HEK293T (cell line): ENCODE data around the gene CA5A.
"Not testable (repeated sequence)": the region's sequence is repeated elsewhere in the genome, so short reads cannot be mapped to it uniquely, and the experiment has no call there.

Experiments used
- CTCF ChIA-PET: fragments of 350-600 bp; formaldehyde crosslinking; extraction: SDS; loops from one replicate; lab custom pipeline; 2021; ENCODE audit warnings: antibody characterized with exemption, inconsistent platforms; lab: Yijun Ruan, JAX
- POLR2A ChIA-PET: fragments of 350-600 bp; formaldehyde crosslinking; extraction: SDS; loops from one replicate; lab custom pipeline; 2020; ENCODE audit warnings: antibody characterized with exemption, inconsistent platforms; lab: Yijun Ruan, JAX
- DNase-seq: peaks from one replicate; pipeline ENCODE4 v3.0.0; 2012; ENCODE audit warnings: mixed read lengths; ENCODE audit errors: extremely low spot score
- ARNT ChIP-seq: fragments of 450-650 bp; IDR thresholded peaks from 2 replicates; pipeline ENCODE4 v1.6.1; 2017; ENCODE audit warnings: mild to moderate bottlenecking
- BHLHE40 ChIP-seq: fragments of 450-650 bp; IDR thresholded peaks from 2 replicates; pipeline ENCODE4 v1.6.1; 2016; ENCODE audit warnings: mild to moderate bottlenecking, moderate library complexity, borderline replicate concordance
- CTBP1 ChIP-seq: fragments of 450-650 bp; IDR thresholded peaks from 2 replicates; pipeline ENCODE4 v1.6.1; 2016; ENCODE audit warnings: borderline replicate concordance
- ELF4 ChIP-seq: fragments of 450-650 bp; IDR thresholded peaks from 2 replicates; pipeline ENCODE4 v1.6.1; 2017; ENCODE audit warnings: antibody characterized with exemption
- FOXA1 ChIP-seq: fragments of 450-650 bp; IDR thresholded peaks from 2 replicates; pipeline ENCODE4 v1.6.1; 2016; ENCODE audit warnings: mild to moderate bottlenecking
- FOXK2 ChIP-seq: fragments of 450-650 bp; IDR thresholded peaks from 2 replicates; pipeline ENCODE4 v1.6.1; 2016; ENCODE audit warnings: mild to moderate bottlenecking
- FOXM1 ChIP-seq: fragments of 450-650 bp; IDR thresholded peaks from 2 replicates; pipeline ENCODE4 v1.6.1; 2017; ENCODE audit warnings: mild to moderate bottlenecking, borderline replicate concordance
- HDGF ChIP-seq: fragments of 450-650 bp; IDR thresholded peaks from 2 replicates; pipeline ENCODE4 v1.6.1; 2017; ENCODE audit warnings: antibody characterized with exemption, borderline replicate concordance
- L3MBTL2 ChIP-seq: fragments of 450-650 bp; conservative IDR thresholded peaks from 2 replicates; pipeline ENCODE4 v1.6.1; 2016; ENCODE audit warnings: mild to moderate bottlenecking
- LEF1 ChIP-seq: fragments of 450-650 bp; IDR thresholded peaks from 2 replicates; pipeline ENCODE4 v1.6.1; 2017; ENCODE audit warnings: mild to moderate bottlenecking, borderline replicate concordance
- NFRKB ChIP-seq: fragments of 450-650 bp; IDR thresholded peaks from 2 replicates; pipeline ENCODE4 v1.6.1; 2016; ENCODE audit warnings: mild to moderate bottlenecking, moderate library complexity
- SP1 ChIP-seq: fragments of 450-650 bp; IDR thresholded peaks from 2 replicates; pipeline ENCODE4 v1.6.1; 2017
- SUZ12 ChIP-seq: fragments of 450-650 bp; IDR thresholded peaks from 2 replicates; pipeline ENCODE4 v1.6.1; 2016; ENCODE audit warnings: mild to moderate bottlenecking
- TARDBP ChIP-seq: fragments of 450-650 bp; IDR thresholded peaks from 2 replicates; pipeline ENCODE4 v1.6.1; 2016
- ZNF384 ChIP-seq: fragments of 450-650 bp; IDR thresholded peaks from 2 replicates; pipeline ENCODE4 v1.6.1; 2016
- TF ChIP-seq, protein P1 (sequence below): fragments of 450-650 bp; IDR thresholded peaks from 2 replicates; pipeline ENCODE4 v1.6.1; 2016

CA5A gene

DNA sequence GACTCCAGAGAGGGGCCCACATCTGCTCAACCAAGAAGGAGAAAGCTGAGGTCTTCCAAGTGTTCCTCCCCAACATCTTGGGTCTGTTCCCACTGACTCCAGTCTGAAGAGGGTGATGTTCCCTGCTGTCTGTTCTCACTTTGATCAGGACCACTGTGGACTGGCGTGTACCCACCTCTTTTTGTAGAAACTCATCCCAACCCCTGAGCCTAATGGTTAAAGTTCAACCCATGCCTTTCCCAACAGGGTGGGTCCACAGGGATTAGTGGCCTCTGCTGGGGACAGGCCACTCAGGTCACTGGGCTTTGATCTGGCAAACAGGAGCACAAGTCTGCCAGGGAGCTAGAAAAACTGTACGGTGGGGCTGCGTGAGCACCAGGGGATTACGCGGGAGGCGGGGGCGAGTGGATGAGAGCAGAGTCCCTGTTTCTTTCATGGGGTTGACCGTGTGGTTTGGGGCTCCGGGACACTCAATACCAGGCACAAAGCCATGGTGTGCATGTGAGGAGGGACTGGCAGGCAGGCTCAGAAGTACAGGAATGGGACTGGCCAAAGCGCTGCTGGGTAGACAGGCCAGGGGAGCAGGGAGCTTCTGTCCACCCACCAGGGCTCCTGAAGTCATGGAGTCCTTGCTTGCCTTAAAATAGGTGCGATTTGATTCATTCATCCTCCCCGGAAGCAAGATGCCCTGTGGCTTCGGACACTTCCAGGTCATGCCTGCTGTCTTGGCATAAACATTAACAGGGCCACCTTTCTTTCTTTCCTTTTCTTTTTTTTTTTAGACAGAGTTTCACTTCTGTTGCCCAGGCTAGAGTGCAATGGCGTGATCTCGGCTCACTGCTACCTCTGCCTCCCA lies at the start of gene CA5A:
CA5A (minus strand) TSS at position 155 of the 856 bp plus-strand sequence; CDS start at position 76, 79 bp downstream.
- no peak for DNase-seq
- TF ChIP-seq ZNF384 (no peak), FOXM1 (no peak), ARNT (no peak), HDGF (no peak), ELF4 (no peak), FOXK2 (no peak), BHLHE40 (no peak), NFRKB (no peak), FOXA1 (no peak), CTBP1 (no peak), L3MBTL2 (no peak), SP1 (no peak), LEF1 (no peak), TARDBP (no peak), SUZ12 (no peak)
- TF ChIP-seq, protein P1, sequence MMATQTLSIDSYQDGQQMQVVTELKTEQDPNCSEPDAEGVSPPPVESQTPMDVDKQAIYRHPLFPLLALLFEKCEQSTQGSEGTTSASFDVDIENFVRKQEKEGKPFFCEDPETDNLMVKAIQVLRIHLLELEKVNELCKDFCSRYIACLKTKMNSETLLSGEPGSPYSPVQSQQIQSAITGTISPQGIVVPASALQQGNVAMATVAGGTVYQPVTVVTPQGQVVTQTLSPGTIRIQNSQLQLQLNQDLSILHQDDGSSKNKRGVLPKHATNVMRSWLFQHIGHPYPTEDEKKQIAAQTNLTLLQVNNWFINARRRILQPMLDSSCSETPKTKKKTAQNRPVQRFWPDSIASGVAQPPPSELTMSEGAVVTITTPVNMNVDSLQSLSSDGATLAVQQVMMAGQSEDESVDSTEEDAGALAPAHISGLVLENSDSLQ, result no peak
- POLR2A ChIA-PET, result no interaction called here
- CTCF ChIA-PET, result no interaction called here

DNA sequence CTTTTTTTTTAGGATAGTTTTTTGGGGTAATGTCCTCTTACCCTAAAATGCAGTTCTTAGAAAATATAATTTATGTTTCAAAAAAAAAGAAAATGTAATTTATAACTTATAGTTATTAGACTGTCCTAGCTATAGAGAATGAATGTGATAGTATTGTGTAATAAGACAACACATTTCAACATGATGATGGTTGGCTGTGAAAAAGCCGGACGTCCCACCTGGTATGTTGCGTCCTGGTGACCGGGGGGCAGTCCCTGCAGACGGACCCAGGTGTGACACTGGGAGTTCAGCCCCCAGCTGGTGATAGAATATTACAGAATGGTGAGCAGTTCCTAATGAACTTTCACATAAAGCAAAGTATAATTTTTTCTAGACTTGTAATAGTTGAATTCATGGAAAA lies 49.2 kb upstream of the CA5A start:
- CTCF ChIA-PET, DNase-seq, POLR2A ChIA-PET: not testable (repeated sequence)

DNA sequence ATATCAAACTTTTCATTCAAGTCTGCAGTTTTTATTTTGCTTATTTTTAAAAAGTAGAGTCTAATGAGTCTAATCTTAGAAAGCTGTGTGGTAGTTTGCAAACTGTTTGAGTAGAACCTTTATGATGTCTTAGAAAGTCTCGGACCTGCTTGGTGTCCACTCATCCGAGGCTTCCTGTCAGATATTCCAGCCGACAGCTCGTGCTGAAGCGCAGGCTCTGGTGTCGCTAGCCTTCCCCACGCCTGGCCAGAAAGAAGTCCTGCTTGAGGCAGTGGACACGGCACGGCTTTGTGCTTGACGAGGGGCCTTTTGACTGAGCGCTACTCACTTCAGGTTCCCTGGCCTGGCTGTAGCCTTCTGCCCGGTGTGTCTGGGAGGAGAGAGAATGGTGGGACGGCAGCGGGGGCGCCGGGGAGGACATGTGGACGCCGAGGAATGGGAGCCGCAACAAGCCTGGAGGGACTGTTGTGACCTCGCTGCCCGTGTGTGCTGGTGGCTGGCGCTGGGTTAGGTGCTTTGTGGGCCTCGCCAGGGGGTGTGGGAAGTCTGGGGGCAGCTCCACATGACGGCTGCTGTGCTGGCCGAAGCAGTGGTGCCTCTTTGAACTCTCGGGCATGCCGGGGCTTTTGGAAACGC lies 48.4 kb upstream of the CA5A start:
- TF ChIP-seq BHLHE40 (no peak), LEF1 (no peak), CTBP1 (no peak), NFRKB (no peak), ELF4 (no peak), FOXA1 (no peak), ZNF384 (no peak), L3MBTL2 (no peak), ARNT (no peak), SP1 (no peak), FOXK2 (no peak), SUZ12 (no peak), TARDBP (no peak), HDGF (no peak), FOXM1 (no peak)
- TF ChIP-seq, protein P1, result no peak
- POLR2A ChIA-PET, result no interaction called here
- CTCF ChIA-PET, result no interaction called here
- no peak for DNase-seq

DNA sequence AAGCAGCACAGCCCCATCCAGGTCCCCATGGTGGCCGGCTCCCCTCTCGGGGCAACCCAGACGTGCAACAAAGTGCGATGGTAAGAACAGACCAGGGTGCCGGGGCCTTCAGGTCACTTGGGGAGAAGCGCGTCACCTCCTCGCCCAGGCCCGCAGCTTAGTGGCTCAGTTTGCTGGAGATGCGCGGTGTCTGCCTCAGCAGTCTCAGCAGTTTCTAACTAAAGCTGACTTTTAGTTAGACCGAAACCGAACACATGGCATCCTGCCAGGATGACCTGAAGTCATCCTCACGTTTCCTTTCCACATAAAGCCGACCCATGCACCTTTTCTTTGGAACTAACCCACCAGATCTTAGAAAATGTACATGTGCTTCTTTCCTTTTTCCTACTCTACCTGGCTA lies 47.9 kb upstream of the CA5A start:
- CTCF ChIA-PET, DNase-seq: not testable (repeated sequence)
- POLR2A ChIA-PET, result interaction anchor here (0.6 kb wide), 1 partner anchor 639 kb away, joined by 3 read pairs; no protein-coding TSS in a partner anchor

DNA sequence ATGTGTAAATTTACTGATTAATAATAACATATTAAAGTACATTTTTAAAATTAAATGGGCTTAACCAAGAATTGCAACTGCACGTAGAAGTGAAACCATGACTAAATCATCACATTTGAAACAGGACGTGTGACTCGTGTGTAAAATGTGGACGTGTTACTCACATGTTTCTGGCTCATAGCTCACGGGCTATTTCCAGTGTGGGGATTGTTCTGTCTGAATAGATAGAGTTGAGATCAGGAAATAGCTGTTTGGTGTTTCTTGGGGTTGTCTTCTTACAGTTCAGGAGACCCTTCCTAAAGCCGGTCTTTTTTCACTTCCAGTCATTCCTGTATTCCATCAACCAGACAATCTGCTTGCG lies 47.4 kb upstream of the CA5A start:
- DNase-seq, CTCF ChIA-PET: not testable (repeated sequence)
- POLR2A ChIA-PET, result interaction anchor here (0.6 kb wide), 1 partner anchor 639 kb away, joined by 3 read pairs; no protein-coding TSS in a partner anchor

DNA sequence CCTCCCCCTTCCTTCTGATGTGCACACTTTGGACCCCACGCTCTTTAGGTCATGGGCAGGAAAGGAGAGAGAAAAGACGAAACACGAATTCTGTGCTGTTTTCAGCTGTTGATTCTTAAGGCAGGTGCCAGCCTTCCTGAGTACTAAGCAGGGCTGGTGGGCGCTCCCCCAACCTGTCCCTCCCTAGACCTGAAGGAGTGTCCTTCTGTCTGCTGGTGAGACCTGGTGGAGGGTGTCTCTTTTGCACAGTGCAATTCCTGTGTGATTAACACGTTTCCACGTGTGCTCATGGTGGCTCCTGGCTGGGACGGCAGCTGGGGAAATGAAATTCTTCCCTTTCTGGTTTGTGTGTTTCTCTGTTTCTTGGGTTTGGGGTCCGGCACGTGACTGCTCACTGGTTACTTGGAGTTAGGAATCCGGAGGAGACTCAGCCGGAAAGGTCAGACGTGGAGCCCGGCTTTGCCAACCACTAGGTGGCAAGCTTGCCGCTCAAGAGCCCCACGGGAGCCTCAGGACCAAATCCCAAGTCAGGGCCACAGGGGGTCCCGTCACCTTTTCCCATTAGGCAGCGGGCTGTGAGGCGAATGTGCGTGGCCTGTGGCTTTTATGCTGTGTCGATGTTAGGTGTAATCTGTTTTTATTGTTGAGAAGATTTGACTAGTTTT lies 46.9 kb upstream of the CA5A start:
- CTCF ChIA-PET, POLR2A ChIA-PET, DNase-seq: not testable (repeated sequence)

DNA sequence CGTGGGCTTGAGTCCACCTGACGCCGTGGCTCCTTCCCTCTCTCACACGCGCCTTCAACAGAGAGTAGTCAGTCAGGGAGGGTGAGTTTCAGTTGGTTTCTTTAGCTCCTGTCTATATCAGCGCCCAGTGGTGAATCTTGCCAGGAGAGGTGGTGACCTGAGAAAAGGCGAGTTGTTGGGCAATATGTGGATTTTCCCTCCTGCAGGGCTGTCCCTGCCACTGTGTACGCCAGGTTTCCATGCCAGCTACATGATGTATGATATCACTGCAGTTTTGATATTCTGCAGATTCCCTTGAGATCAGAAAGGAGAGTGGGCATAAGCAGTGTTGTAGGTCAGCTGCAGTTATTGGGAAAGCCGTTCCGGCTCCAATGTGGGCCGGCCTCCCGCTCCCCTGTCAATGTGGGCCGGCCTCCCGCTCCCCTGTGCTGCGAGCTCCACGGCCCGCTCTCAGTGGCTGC lies 46.3 kb upstream of the CA5A start:
- ChIA-PET CTCF (no interaction called here), POLR2A (no interaction called here)
- no peak for DNase-seq
- no peak for TF ChIP-seq HDGF
- no peak for TF ChIP-seq LEF1
- TF ChIP-seq ZNF384, result no peak
- no peak for TF ChIP-seq ARNT
- no peak for TF ChIP-seq SUZ12
- TF ChIP-seq L3MBTL2, result no peak
- TF ChIP-seq, protein P1, result no peak
- TF ChIP-seq FOXA1, result no peak
- TF ChIP-seq FOXM1, result no peak
- TF ChIP-seq TARDBP, result no peak
- no peak for TF ChIP-seq NFRKB
- TF ChIP-seq CTBP1, result no peak
- no peak for TF ChIP-seq BHLHE40
- TF ChIP-seq ELF4, result no peak
- no peak for TF ChIP-seq SP1
- TF ChIP-seq FOXK2, result no peak

DNA sequence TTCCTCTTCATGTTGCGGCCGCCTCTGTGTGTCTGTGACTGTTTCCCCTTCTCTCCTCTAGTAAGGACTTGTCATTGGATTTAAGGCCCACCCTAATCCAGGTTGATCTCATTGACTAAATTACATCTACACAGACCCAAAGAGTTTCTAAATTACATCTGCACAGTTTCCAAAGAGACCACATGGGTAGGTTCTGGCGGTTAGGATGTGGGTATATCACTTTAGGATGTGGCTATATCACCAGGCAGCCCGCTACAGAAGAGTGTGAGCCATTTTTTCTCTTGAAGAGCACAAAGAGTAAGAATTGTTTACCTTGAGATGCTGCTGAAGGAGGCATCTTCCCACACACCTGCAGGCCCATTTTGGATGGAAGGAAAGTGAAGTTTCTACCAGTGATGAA lies 45.0 kb upstream of the CA5A start:
- DNase-seq, CTCF ChIA-PET, POLR2A ChIA-PET: not testable (repeated sequence)

DNA sequence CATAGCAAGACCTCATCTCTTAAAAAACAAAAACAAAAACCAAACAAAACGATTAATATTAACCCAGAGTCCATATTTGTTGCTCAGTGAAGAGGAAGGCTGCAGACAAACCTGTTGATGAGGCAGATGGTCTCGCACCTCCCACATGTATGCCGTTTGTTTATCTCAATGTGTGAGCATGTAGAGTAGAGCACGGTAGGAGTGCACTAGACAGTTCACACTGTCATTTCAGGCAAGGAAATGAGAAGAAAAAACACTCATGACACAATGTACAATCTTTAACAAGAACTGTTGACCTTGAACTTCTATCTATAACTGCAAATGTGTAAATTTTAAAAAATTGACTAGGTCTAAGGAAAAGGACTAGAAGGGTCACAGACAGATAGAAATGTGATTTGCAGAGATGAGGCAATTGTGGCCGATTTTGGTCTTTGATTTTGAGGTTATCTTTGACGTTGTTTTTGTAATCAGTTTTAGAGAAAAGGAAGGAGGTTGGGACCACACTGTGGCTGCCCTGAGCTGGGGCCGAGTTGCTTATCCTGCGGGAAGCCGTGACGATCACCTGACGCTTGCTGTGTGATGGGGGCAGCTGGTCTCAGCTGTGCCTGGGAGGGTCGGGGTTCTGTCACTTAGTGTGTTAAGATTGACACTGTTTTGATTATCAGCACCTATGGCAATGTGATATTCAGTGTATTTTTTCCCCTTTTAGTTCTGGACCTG lies 43.7 kb upstream of the CA5A start:
- DNase-seq, CTCF ChIA-PET, POLR2A ChIA-PET: not testable (repeated sequence)
